ENCODE results near the gene CTDSP2.

DNA sequence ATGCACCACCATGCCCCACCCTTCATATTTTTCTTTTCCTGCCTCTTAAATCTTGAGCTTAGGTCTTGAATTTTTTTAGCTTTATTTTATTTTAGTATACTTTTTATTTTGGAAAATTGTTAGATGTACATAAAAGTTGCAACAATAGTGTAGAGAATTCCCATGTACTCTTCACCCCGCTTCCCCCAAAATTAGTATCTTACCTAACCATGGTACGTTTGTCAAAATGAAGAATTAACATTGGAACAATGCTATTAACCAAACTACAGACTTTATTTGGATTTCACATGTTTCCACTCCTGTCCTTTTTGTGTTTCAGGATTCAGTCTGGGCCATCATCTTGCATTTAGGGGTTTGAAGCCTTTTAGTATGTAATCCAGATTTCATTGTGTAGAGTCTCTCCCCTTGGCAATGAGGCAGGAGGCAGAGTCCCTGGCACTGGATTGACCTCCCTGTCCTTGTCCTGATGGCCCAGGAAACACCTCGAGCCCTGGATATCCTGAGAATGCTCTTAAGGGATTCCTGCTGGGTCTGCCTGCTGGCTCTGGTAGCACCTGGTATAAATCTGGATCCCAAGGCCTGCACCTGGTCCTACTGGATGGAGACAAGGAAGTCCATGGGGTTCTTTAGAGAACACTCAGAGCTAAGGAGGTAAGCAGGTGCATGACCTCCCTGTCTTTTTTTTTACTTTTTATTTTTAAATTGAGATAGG is 19.9 kb upstream of the CTDSP2 start:
- TF ChIP-seq, protein P1, sequence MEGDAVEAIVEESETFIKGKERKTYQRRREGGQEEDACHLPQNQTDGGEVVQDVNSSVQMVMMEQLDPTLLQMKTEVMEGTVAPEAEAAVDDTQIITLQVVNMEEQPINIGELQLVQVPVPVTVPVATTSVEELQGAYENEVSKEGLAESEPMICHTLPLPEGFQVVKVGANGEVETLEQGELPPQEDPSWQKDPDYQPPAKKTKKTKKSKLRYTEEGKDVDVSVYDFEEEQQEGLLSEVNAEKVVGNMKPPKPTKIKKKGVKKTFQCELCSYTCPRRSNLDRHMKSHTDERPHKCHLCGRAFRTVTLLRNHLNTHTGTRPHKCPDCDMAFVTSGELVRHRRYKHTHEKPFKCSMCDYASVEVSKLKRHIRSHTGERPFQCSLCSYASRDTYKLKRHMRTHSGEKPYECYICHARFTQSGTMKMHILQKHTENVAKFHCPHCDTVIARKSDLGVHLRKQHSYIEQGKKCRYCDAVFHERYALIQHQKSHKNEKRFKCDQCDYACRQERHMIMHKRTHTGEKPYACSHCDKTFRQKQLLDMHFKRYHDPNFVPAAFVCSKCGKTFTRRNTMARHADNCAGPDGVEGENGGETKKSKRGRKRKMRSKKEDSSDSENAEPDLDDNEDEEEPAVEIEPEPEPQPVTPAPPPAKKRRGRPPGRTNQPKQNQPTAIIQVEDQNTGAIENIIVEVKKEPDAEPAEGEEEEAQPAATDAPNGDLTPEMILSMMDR (IDR thresholded peaks at IDR 0.05 in 2 of 3, conservative IDR thresholded peaks at IDR 0.05 in 1 of 3; ENCODE audit: borderline replicate concordance in 1 of 3, insufficient read depth in 1 of 3, low read depth in 2 of 3, low read length in 2 of 3): no peak
- TF ChIP-seq, protein P2, sequence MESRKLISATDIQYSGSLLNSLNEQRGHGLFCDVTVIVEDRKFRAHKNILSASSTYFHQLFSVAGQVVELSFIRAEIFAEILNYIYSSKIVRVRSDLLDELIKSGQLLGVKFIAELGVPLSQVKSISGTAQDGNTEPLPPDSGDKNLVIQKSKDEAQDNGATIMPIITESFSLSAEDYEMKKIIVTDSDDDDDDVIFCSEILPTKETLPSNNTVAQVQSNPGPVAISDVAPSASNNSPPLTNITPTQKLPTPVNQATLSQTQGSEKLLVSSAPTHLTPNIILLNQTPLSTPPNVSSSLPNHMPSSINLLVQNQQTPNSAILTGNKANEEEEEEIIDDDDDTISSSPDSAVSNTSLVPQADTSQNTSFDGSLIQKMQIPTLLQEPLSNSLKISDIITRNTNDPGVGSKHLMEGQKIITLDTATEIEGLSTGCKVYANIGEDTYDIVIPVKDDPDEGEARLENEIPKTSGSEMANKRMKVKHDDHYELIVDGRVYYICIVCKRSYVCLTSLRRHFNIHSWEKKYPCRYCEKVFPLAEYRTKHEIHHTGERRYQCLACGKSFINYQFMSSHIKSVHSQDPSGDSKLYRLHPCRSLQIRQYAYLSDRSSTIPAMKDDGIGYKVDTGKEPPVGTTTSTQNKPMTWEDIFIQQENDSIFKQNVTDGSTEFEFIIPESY (IDR thresholded peaks at IDR 0.05; ENCODE audit: extremely low read depth, insufficient replicate concordance, low read length): no peak
- TF ChIP-seq POLR2A (IDR thresholded peaks at IDR 0.05; ENCODE audit: borderline replicate concordance, extremely low read depth, insufficient read depth, insufficient read length): no peak
- no peak for TF ChIP-seq EZH2phosphoT487 (IDR thresholded peaks at IDR 0.05; ENCODE audit: borderline replicate concordance)
- no peak for TF ChIP-seq RAD21 (IDR thresholded peaks at IDR 0.05; ENCODE audit: low read depth)
- TF ChIP-seq SRF (IDR thresholded peaks at IDR 0.05; ENCODE audit: low read depth): no peak
- TF ChIP-seq, protein P3, sequence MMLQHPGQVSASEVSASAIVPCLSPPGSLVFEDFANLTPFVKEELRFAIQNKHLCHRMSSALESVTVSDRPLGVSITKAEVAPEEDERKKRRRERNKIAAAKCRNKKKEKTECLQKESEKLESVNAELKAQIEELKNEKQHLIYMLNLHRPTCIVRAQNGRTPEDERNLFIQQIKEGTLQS (IDR thresholded peaks at IDR 0.05): no peak
- TF ChIP-seq, protein P4, sequence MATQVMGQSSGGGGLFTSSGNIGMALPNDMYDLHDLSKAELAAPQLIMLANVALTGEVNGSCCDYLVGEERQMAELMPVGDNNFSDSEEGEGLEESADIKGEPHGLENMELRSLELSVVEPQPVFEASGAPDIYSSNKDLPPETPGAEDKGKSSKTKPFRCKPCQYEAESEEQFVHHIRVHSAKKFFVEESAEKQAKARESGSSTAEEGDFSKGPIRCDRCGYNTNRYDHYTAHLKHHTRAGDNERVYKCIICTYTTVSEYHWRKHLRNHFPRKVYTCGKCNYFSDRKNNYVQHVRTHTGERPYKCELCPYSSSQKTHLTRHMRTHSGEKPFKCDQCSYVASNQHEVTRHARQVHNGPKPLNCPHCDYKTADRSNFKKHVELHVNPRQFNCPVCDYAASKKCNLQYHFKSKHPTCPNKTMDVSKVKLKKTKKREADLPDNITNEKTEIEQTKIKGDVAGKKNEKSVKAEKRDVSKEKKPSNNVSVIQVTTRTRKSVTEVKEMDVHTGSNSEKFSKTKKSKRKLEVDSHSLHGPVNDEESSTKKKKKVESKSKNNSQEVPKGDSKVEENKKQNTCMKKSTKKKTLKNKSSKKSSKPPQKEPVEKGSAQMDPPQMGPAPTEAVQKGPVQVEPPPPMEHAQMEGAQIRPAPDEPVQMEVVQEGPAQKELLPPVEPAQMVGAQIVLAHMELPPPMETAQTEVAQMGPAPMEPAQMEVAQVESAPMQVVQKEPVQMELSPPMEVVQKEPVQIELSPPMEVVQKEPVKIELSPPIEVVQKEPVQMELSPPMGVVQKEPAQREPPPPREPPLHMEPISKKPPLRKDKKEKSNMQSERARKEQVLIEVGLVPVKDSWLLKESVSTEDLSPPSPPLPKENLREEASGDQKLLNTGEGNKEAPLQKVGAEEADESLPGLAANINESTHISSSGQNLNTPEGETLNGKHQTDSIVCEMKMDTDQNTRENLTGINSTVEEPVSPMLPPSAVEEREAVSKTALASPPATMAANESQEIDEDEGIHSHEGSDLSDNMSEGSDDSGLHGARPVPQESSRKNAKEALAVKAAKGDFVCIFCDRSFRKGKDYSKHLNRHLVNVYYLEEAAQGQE (IDR thresholded peaks at IDR 0.05; ENCODE audit: low read depth): no peak
- TF ChIP-seq YY1 (IDR thresholded peaks at IDR 0.05; ENCODE audit: extremely low read depth, insufficient replicate concordance, low read depth, low read length): no peak
- TF ChIP-seq SIN3A (IDR thresholded peaks at IDR 0.05; ENCODE audit: low read depth): no peak
- TF ChIP-seq ZNF274 (IDR thresholded peaks at IDR 0.05; ENCODE audit: low read depth, low read length): no peak
- TF ChIP-seq POLR2AphosphoS5 (IDR thresholded peaks at IDR 0.05; ENCODE audit: low read depth, low read length): no peak
- TF ChIP-seq, protein P5, sequence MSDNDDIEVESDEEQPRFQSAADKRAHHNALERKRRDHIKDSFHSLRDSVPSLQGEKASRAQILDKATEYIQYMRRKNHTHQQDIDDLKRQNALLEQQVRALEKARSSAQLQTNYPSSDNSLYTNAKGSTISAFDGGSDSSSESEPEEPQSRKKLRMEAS (IDR thresholded peaks at IDR 0.05): no peak
- no peak for TF ChIP-seq EZH2 (IDR thresholded peaks at IDR 0.05)

Measured in HCT116 (cell line).